C4-2B (cell line): ENCODE results near the gene KPNB1.

ENCODE experiments used
- H3K27ac ChIP-seq: fragments of 450-650 bp; 2 replicates; pipeline ENCODE4 v1.5.1; 2017
- ZFX ChIP-seq: fragments of 450-650 bp; IDR thresholded peaks from 2 replicates; pipeline ENCODE4 v1.6.1; 2017
- TF ChIP-seq, protein P1 (sequence below): fragments of 450-650 bp; conservative IDR thresholded peaks from 2 replicates; pipeline ENCODE4 v1.5.1; 2017; ENCODE audit warnings: mild to moderate bottlenecking

KPNB1 gene

GRCh38 chr17:47694581-47695428, 45.1 kb downstream of the KPNB1 start:
- H3K27ac ChIP-seq: peak overlapping the region; percentile 93
- TF ChIP-seq ZFX: 0 out of 2 replicates have a peak, but pooled peaks have one; percentile 12
- TF ChIP-seq, protein P1, sequence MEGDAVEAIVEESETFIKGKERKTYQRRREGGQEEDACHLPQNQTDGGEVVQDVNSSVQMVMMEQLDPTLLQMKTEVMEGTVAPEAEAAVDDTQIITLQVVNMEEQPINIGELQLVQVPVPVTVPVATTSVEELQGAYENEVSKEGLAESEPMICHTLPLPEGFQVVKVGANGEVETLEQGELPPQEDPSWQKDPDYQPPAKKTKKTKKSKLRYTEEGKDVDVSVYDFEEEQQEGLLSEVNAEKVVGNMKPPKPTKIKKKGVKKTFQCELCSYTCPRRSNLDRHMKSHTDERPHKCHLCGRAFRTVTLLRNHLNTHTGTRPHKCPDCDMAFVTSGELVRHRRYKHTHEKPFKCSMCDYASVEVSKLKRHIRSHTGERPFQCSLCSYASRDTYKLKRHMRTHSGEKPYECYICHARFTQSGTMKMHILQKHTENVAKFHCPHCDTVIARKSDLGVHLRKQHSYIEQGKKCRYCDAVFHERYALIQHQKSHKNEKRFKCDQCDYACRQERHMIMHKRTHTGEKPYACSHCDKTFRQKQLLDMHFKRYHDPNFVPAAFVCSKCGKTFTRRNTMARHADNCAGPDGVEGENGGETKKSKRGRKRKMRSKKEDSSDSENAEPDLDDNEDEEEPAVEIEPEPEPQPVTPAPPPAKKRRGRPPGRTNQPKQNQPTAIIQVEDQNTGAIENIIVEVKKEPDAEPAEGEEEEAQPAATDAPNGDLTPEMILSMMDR: no peak

- TF ChIP-seq ZFX: no peak
- TF ChIP-seq, protein P1: no peak
- H3K27ac ChIP-seq: peak overlapping the region; percentile 93
Measured at GRCh38 chr17:47695429-47696376, 46.0 kb downstream of the KPNB1 start.

- no peak overlapping the region for H3K27ac ChIP-seq
- TF ChIP-seq, protein P1: no peak
- no peak for TF ChIP-seq ZFX
Measured at GRCh38 chr17:47696717-47697642, 47.3 kb downstream of the KPNB1 start.

GRCh38 chr17:47697906-47698711, 48.4 kb downstream of the KPNB1 start:
- H3K27ac ChIP-seq: no peak overlapping the region
- TF ChIP-seq, protein P1: no peak; the same call in 1 of the 2 replicates
- no peak for TF ChIP-seq ZFX

DNA sequence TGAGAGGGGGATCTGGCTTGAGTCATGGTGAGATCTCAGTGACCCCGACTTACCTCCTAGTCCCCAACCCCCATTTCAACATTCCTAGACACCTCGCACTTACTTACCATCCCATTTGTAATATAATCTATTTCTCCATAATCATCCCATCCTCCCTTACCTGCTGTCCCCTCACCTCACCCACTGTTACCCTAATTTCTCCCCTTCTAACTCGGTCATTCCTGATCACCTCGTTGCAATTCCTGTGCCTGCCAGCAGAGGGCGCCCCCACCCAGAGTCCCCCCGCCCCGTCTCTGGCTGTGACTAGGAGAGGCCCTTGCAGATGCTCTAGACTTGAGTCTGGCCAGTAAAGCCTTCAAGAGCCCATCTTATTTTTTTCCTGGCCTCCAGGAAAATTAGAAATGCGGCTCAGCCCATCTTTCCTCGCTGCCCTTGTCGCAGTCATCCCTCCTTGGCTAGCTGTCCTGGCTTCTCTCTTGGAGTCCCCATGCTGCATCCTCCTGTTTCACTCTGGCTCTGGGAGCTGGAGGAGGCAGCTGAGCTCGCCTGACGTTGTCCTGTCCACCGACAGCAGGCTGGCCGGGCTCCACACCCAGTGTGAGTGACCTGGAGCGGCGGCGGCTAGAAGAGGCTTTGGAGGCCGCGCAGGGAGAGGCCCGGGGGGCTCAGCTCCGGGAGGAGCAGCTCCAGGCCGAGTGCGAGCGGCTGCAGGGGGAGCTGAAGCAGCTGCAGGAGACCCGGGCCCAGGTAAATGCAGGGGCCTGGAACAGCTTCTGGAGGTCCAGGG, 49.2 kb downstream of the KPNB1 start:
- TF ChIP-seq ZFX: no peak
- TF ChIP-seq, protein P1: peak; percentile 99
- H3K27ac ChIP-seq: no peak overlapping the region

GRCh38 chr17:47699536-47699840, 49.8 kb downstream of the KPNB1 start:
- TF ChIP-seq ZFX: no peak
- TF ChIP-seq, protein P1: no peak
- no peak overlapping the region for H3K27ac ChIP-seq
